Activated CD8-positive, alpha-beta memory T cell treated with anti-CD3 and anti-CD28 coated beads, Interleukin-2, amount 10 ng/mL, durations not matched to agents 7 days and 5 days (primary cell): Measurements from ENCODE around the gene TIAM2. TPM values are rescaled to one million over a fixed set of nuclear protein-coding genes. Genes with fewer than 3 reads are reported as not detected.

Source experiments
- ATAC-seq: fragments of 150-1000 bp; cut with Tn5 transposase; one replicate; pipeline ENCODE4 v1.10.0; 2021; ENCODE audit warnings: moderate library complexity
- CTCF ChIA-PET: fragments of 350-600 bp; sonication (Branson Sonifier 250); formaldehyde crosslinking; loops from one replicate; lab custom pipeline; 2021; ENCODE audit warnings: antibody characterized with exemption; lab: Charles Lee
- DNase-seq: peaks from one replicate; pipeline ENCODE4 v3.0.0-alpha.2; 2020
- H3K27ac Mint-ChIP-seq: one replicate; pipeline ENCODE4 v1.8.0; 2021; ENCODE audit warnings: mild to moderate bottlenecking, mixed read lengths
- H3K27me3 Mint-ChIP-seq: one replicate; pipeline ENCODE4 v1.8.0; 2021; ENCODE audit warnings: mixed read lengths
- H3K36me3 Mint-ChIP-seq: one replicate; pipeline ENCODE4 v1.8.0; 2021; ENCODE audit warnings: mild to moderate bottlenecking, mixed read lengths
- H3K4me1 Mint-ChIP-seq: one replicate; pipeline ENCODE4 v1.8.0; 2021; ENCODE audit warnings: mixed read lengths
- H3K4me3 Mint-ChIP-seq: one replicate; pipeline ENCODE4 v1.8.0; 2021; ENCODE audit warnings: mild to moderate bottlenecking, moderate library complexity, mixed read lengths
- H3K9me3 Mint-ChIP-seq: one replicate; pipeline ENCODE4 v1.8.0; 2022; ENCODE audit warnings: low read depth, mixed read lengths
- total RNA-seq, 2 experiments: library from RNA; stranded (reverse); gene quantifications; one replicate each; pipeline ENCODE4 v1.2.3, GENCODE V29; 2021

TIAM2 gene
- total RNA-seq, 2 experiments from 2014 or later: 6.9 to 14.6 TPM

DNA sequence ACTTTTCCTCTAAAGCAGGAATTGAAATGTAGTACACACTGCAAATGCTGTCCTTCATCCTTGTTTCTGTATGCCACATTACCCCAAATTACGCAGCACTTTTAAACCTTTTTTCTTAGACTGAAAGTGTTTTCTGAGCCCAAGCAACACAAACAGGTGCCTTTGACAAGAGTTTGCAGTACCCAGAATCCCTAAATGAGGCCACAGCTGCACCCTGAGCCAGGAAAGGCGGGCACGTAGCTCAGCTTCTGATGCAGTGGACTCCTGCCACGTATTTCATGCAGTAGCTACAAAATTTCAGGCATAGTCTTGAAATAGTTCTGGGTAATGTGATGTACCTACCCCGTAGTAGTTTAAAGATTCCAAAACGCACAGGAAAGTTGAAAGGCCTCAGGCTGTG lies 237.7 kb downstream of the TIAM2 start:
- no peak overlapping the region for H3K4me3 Mint-ChIP-seq
- DNase-seq: no peak
- peaks cover 3% of the 10 kb centered on the region for H3K36me3 Mint-ChIP-seq
- H3K27me3 Mint-ChIP-seq: peaks cover 2% of the 10 kb centered on the region
- H3K9me3 Mint-ChIP-seq: peaks cover under 1% of the 10 kb centered on the region
- no peak overlapping the region for H3K27ac Mint-ChIP-seq
- no peaks in the 10 kb centered on the region for H3K4me1 Mint-ChIP-seq
- CTCF ChIA-PET: no interaction called here
- ATAC-seq: no peak

DNA sequence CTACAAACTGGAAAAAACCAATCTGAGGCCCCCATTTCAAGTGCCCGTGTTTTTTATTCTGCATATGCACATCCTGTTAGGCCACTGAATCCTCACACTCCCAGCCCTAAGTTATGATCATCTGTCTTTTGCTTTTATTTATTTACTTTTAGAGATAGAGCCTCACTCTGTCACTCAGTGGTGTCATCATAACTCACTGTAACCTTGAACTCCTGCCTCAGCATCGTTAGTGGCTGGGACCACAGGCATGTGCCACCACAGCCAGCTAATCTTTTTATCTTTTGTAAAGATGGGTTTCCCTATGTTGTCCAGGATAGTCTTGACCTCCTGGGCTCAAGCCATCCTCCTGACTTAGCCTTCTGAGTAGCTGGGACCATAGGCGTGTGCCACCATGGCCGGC lies 239.1 kb downstream of the TIAM2 start:
- DNase-seq: no peak
- H3K36me3 Mint-ChIP-seq: peaks cover 8% of the 10 kb centered on the region
- no peak overlapping the region for H3K27ac Mint-ChIP-seq
- peaks cover 4% of the 10 kb centered on the region for H3K9me3 Mint-ChIP-seq
- no peak overlapping the region for H3K4me3 Mint-ChIP-seq
- ATAC-seq: no peak
- H3K4me1 Mint-ChIP-seq: no peaks in the 10 kb centered on the region
- CTCF ChIA-PET: interaction anchor here (0.8 kb wide), 1 partner anchor 11 kb away, joined by 3 read pairs; no protein-coding TSS in a partner anchor
- peaks cover 2% of the 10 kb centered on the region for H3K27me3 Mint-ChIP-seq

DNA sequence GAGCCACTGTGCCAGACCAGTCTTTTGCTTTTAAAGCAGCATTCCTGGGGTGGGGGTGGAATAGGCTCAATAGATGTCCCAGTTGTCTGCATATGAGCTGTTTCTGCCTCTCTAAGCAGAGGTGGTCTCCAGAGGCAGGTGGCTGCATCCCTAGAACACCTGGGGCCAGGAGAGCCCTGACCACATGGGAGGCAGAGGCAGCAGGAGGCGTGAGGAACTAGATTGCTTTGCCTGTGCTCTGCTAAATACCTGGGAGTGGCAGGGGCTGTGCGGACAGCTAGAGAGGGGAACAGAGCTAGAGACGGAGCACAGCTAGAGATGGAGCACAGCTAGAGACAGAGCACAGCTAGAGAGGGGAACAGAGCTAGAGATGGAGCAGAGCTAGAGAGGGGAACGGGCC lies 239.6 kb downstream of the TIAM2 start:
- H3K9me3 Mint-ChIP-seq: peaks cover 4% of the 10 kb centered on the region
- no peak for DNase-seq
- peaks cover 2% of the 10 kb centered on the region for H3K27me3 Mint-ChIP-seq
- peaks cover 6% of the 10 kb centered on the region for H3K36me3 Mint-ChIP-seq
- no peak for ATAC-seq
- CTCF ChIA-PET: no interaction called here
- no peak overlapping the region for H3K4me3 Mint-ChIP-seq
- H3K4me1 Mint-ChIP-seq: no peaks in the 10 kb centered on the region
- no peak overlapping the region for H3K27ac Mint-ChIP-seq

DNA sequence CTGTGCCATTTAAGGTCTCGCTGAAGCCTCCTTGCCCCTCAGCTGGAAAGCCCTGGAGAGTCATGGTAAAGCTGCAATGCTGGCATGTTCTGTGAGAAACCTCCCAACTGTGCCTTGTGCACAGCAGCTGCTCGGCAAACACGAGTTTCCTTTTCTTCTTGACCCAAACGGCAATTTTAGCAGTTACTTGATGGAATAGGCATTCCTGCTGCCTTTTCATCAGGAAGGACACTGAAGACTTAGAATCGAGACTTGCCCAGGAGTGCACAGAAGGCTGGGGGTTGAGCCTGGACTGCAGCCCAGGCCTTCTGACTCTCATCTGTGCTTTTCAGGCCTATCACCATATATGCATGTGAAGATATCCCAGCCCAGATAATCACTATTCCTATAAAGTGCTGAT lies 240.0 kb downstream of the TIAM2 start:
- CTCF ChIA-PET: interaction anchor here (1.1 kb wide), 1 partner anchor 17 kb away, joined by 3 read pairs; no protein-coding TSS in a partner anchor

DNA sequence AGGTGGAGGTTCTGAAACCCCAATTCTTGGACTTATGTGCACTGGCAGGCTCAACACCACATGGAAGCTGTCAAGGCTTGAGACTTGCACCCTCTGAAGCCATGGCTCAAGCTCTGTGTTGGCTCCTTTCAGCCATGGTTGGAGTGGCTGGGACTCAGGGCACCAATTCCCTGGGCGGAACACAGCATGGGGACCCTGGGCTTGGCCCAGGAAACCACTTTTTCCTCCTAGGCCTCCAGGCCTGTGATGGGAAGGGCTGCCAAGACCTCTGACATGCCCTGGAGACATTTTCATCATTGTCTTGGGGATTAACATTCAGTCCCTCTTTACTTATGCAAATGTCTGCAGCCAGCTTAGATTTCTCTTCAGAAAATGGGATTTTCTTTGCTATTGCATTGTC lies 242.5 kb downstream of the TIAM2 start:
- no peak for DNase-seq
- CTCF ChIA-PET: no interaction called here
- Mint-ChIP-seq H3K27me3 (peaks cover 2% of the 10 kb centered on the region), H3K4me1 (no peaks in the 10 kb centered on the region), H3K4me3 (no peak overlapping the region), H3K36me3 (peaks cover 6% of the 10 kb centered on the region), H3K27ac (no peak overlapping the region), H3K9me3 (peaks cover 4% of the 10 kb centered on the region)
- no peak for ATAC-seq

More for the DNA sequence above, 240.0 kb downstream of the TIAM2 start:
- Mint-ChIP-seq H3K4me1 (no peaks in the 10 kb centered on the region), H3K4me3 (no peak overlapping the region), H3K27ac (no peak overlapping the region), H3K36me3 (peaks cover 6% of the 10 kb centered on the region), H3K9me3 (peaks cover 4% of the 10 kb centered on the region), H3K27me3 (peaks cover 2% of the 10 kb centered on the region)
- DNase-seq: no peak
- no peak for ATAC-seq

DNA sequence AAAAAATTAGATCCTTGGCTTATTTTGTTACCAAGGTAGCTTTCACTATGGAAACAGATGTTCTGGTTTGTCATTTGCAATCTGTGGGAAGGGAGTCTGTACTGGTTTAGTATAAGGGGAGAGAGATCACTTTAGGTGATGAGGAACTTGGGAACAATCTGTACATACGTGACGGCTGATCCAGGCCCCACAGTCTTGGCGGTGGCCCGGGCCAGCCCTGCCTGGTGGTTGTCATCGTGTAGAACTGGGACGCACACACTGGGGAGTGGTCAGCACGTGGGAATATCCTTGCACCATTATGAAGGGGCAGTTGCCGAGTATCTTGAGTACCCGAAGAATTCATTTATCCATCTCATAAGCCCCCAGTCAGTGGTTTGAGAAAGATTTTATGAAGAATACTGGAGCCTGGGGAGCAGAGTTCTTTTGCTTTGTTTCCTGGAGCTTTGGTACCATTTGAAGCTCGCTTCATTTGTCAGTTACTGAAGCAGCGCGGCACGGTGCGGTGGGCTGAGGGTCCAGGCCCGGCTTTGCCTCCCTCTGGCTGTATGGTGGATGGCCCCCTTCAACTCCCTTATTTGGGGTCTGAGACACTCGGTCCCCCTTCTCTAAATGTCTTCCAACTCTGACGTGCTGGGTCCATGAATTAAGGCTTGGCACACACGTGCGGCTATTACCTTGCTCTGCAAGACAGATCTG lies 245.9 kb downstream of the TIAM2 start:
- Mint-ChIP-seq H3K9me3 (peaks cover 4% of the 10 kb centered on the region), H3K36me3 (peaks cover 6% of the 10 kb centered on the region), H3K27me3 (no peaks in the 10 kb centered on the region), H3K4me1 (no peaks in the 10 kb centered on the region), H3K4me3 (no peak overlapping the region), H3K27ac (no peak overlapping the region)
- DNase-seq (no peak), ATAC-seq (no peak)
- CTCF ChIA-PET: interaction anchor here (1.0 to 1.4 kb wide), 3 partner anchors 11 to 64 kb away, joined by 3 read pairs; no protein-coding TSS in a partner anchor

DNA sequence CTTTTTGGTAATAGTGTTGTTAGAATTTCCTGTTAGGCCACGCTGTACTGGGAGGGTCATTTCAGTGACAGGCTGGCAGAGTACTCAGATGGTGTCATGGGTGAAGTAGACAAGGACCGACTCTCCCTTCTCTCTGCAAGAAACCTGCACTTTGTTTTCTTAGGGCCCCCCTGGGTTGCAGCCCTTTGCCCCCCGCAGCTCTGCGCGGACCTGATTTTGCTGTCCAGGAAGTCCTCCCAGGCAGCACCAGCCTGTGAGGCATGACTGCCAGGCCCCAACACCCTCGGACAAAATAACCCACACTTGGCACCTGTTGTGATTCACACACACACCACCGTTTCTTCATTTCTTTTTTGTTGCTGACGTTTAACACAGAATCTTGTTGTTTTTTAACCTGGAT lies 246.9 kb downstream of the TIAM2 start:
- CTCF ChIA-PET: interaction anchor here (1.2 to 1.4 kb wide), 2 partner anchors 19 to 65 kb away, joined by 3 read pairs; no protein-coding TSS in a partner anchor
- no peaks in the 10 kb centered on the region for H3K4me1 Mint-ChIP-seq
- DNase-seq (no peak), ATAC-seq (no peak)
- H3K27me3 Mint-ChIP-seq: no peaks in the 10 kb centered on the region
- peaks cover 4% of the 10 kb centered on the region for H3K9me3 Mint-ChIP-seq
- H3K36me3 Mint-ChIP-seq: peaks cover 6% of the 10 kb centered on the region
- H3K4me3 Mint-ChIP-seq: no peak overlapping the region
- H3K27ac Mint-ChIP-seq: no peak overlapping the region

DNA sequence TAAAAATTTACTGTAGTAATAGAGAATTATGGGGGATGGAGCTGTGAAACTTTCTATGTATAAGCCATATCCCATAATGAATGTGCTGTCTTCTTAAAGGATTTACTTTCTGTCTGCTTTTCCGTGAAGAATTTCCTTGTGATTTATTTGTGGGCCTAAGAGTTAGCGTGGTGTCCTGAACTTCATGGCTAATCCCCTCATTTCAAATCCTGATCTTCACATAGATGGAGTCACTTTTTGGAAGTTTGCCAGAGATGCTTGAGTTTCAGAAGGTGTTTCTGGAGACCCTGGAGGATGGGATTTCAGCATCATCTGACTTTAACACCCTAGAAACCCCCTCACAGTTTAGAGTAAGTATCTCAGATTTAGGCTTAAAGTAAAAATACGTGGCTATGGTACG lies 249.3 kb downstream of the TIAM2 start:
- no peak overlapping the region for H3K27ac Mint-ChIP-seq
- H3K27me3 Mint-ChIP-seq: no peaks in the 10 kb centered on the region
- H3K9me3 Mint-ChIP-seq: no peaks in the 10 kb centered on the region
- no peak overlapping the region for H3K4me3 Mint-ChIP-seq
- no peaks in the 10 kb centered on the region for H3K4me1 Mint-ChIP-seq
- H3K36me3 Mint-ChIP-seq: peaks cover 3% of the 10 kb centered on the region
- CTCF ChIA-PET: no interaction called here
- ATAC-seq (no peak), DNase-seq (no peak)

DNA sequence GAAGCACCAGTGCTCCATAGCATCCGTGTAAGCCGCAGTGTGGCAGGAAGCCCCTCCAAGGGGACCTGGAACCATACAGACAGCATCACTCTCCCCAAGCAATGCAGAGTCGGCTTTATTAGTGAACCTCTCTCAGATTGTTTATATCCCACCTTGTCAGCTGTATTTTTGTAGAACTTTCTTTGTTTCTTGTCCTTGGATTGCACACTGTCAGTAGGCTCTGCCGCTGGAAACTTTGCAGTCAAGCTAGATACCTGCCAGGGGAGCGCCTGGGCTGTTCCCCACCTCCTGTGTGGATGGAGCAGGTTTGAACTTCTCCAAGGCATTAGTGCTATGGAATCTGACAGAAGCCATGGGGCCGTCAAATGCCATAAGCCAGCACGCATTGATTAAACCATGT lies 250.1 kb downstream of the TIAM2 start:
- ATAC-seq (no peak), DNase-seq (no peak)
- H3K4me3 Mint-ChIP-seq: no peak overlapping the region
- CTCF ChIA-PET: no interaction called here
- no peaks in the 10 kb centered on the region for H3K9me3 Mint-ChIP-seq
- H3K4me1 Mint-ChIP-seq: no peaks in the 10 kb centered on the region
- peaks cover 3% of the 10 kb centered on the region for H3K36me3 Mint-ChIP-seq
- H3K27ac Mint-ChIP-seq: no peak overlapping the region
- no peaks in the 10 kb centered on the region for H3K27me3 Mint-ChIP-seq

DNA sequence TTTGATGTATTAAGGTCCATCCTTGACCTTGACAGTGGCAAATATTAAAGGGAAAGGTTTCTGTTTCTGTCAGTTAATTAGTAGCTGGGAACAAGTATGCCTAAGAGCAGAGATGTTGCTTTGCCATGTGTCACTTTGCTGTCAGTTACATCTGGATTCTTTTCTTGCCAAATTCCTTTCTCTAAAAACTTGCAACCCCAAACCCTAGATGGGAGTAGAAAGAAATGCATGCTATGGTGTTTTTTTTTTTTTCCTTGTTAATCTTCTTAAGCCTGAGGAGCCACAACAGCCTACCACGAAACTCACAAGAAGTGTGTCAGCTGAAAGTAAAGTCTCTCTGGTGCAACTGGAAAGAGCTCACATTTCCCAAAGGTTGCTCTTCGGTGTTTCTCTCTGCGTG lies 250.7 kb downstream of the TIAM2 start:
- Mint-ChIP-seq H3K4me1 (no peaks in the 10 kb centered on the region), H3K27ac (no peak overlapping the region), H3K36me3 (peaks cover 2% of the 10 kb centered on the region), H3K4me3 (no peak overlapping the region), H3K27me3 (no peaks in the 10 kb centered on the region), H3K9me3 (no peaks in the 10 kb centered on the region)
- DNase-seq (no peak), ATAC-seq (no peak)
- CTCF ChIA-PET: no interaction called here

DNA sequence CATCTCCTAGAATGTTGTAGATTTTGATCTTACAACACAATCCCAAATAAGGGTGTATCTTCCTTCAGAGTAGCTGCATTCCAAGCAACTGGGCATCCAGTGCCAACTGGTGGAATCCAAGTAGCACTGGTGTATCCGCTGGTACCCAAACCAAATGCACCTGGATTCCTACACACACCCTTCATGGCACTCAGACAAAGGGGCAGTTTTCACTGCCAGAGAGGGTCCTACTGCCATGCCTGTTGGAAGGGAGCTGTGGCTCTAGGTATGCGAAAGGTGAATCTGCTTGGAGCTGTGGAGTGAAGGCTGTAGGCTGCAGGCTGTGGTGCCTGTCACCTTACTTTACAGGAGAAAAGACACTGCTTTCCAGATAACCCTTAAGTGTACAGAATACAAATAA lies 251.7 kb downstream of the TIAM2 start:
- Mint-ChIP-seq H3K27ac (no peak overlapping the region), H3K9me3 (no peaks in the 10 kb centered on the region), H3K4me1 (no peaks in the 10 kb centered on the region), H3K4me3 (no peak overlapping the region), H3K27me3 (no peaks in the 10 kb centered on the region), H3K36me3 (peaks cover 2% of the 10 kb centered on the region)
- CTCF ChIA-PET: interaction anchor here (2.2 to 2.5 kb wide), 2 partner anchors 69 to 318 kb away, joined by 11 to 29 read pairs; no protein-coding TSS in a partner anchor
- DNase-seq (no peak), ATAC-seq (no peak)

DNA sequence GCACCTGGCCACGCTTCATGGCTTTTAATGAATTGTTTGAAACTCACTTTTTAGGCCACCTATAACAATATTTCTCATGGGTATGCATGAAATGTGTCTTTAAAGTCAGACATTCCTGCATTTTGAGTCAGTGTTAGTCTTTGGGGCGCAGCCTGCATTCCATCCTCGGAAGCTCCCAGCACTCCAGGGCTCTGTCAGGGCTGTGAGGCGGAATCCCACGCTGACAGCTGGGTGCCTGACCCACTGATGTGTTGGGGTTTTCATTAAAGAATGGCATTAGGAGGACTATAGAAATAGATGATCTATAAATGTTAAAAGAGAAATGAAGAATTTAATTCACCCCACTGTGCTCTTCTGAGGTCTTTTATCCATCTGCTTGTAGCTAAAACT lies 252.5 kb downstream of the TIAM2 start:
- DNase-seq: no peak
- no peaks in the 10 kb centered on the region for H3K27me3 Mint-ChIP-seq
- H3K4me3 Mint-ChIP-seq: no peak overlapping the region
- H3K4me1 Mint-ChIP-seq: no peaks in the 10 kb centered on the region
- H3K27ac Mint-ChIP-seq: no peak overlapping the region
- no peak for ATAC-seq
- CTCF ChIA-PET: interaction anchor here (0.9 to 2.5 kb wide), 10 partner anchors 8 to 324 kb away, joined by 3 to 29 read pairs (median 4); partner anchors contain the start of gene CLDN20
- H3K9me3 Mint-ChIP-seq: no peaks in the 10 kb centered on the region
- peaks cover 2% of the 10 kb centered on the region for H3K36me3 Mint-ChIP-seq

DNA sequence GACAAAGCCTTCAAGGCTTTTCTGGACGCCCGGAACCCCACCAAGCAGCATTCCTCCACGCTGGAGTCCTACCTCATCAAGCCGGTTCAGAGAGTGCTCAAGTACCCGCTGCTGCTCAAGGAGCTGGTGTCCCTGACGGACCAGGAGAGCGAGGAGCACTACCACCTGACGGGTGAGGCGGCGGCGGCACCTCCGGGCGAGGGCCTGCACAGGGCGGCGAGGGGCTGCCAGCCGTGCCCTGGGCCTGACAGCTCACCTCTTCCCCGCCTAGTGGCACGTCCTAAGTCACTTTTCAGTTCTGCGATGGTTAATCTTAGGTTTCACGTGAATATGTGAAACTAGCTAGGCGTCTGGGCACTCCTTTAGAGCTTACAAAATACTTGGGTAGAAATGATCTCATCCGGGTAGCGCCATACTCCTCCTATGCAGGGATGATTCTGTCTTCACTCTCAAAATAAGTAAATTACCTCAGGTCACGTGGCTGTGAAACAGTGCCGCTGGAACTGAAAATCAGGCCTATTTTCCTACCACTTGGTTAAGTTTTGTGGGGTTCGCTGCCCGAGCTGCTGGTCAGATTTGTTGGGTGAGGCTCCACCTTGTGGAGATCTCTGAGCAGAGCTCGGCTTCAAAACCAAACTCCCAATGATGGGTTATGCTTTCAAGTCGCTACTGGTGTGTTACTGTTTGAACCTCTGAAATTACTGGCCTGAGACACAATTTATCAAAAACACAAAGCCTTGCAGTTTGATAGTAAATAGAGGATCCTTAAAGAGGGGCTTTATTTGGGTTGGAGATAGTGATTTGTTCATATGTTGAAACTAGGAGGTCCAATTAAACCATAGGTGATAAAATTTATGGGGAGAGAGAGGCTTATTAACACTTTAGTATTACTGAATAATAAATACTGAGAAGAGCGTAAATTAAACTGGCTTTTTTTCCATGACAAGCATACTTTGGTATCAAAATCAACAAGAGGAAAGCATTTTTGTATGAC lies 253.2 kb downstream of the TIAM2 start:
- Mint-ChIP-seq H3K4me3 (no peak overlapping the region), H3K9me3 (no peaks in the 10 kb centered on the region), H3K4me1 (no peaks in the 10 kb centered on the region), H3K27ac (no peak overlapping the region), H3K27me3 (no peaks in the 10 kb centered on the region), H3K36me3 (peaks cover 2% of the 10 kb centered on the region)
- CTCF ChIA-PET: interaction anchor here (0.9 to 2.5 kb wide), 13 partner anchors 9 to 324 kb away, joined by 3 to 29 read pairs (median 3); partner anchors contain the start of gene CLDN20
- ATAC-seq (no peak), DNase-seq (no peak)
